Measurements from ENCODE around the gene PPTC7. TPM values are rescaled to one million over a fixed set of nuclear protein-coding genes. Genes with fewer than 3 reads are reported as not detected.
A peak's percentile ranks its signal among the peaks of the same experiment; 100 is the strongest.
"Not testable (repeated sequence)": the region's sequence is repeated elsewhere in the genome, so short reads cannot be mapped to it uniquely, and the experiment has no call there.

Gene PPTC7
- total RNA-seq, 2 experiments from 2014 or later: 25.7 to 29.2 TPM

DNA sequence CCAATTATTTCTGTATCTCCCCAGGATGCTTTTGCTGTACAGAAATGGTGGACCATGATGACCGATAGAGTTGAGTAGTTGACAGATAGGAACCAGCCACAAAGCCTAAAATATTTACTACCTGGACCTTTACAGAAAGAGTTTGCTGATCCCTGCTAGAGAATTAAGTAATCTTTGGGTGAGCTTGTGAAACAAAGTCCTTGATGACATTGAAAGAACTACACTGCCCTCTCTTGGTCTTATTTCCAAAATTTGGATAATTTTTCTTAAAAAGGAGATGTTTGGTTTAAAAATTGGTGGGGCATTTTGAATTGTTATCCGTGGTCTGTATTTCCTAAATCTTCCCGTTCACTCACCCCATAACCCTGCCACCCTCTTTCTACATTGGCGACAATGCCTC is 17.1 kb upstream of the PPTC7 start:
- POLR2A ChIA-PET: no interaction called here
- Mint-ChIP-seq H3K4me1 (peaks cover 16% of the 10 kb centered on the region), H3K4me3 (no peak overlapping the region), H3K27ac (no peak overlapping the region), H3K9me3 (no peaks in the 10 kb centered on the region), H3K36me3 (ENCODE audit: low read depth) (no peaks in the 10 kb centered on the region), H3K27me3 (no peaks in the 10 kb centered on the region)
- CTCF ChIA-PET: interaction anchor here (0.6 to 5.7 kb wide), 24 partner anchors 10 to 326 kb away, joined by 3 to 68 read pairs (median 4); partner anchors contain the start of genes ARPC3, FAM216A, GPN3 and TCTN1
- DNase-seq: no peak

DNA sequence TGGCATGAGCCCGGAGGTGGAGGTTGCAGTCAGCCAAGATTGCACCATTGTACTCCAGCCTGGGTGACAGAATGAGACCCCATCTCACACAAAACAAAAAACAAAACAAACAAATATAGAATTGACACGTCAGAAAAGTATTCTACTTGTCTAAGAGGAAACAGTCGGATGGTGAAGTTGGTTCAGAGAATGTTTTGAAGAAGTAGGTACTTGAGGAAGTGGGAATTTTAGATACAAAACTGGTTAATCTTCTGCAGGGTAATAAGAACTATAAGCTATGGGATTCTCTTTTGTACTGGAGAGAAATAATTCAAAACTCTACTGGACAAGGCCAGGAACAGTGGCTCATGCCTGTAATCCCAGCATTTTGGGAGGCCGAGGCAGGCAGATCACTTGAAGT is 16.2 kb upstream of the PPTC7 start:
- no peak for DNase-seq
- Mint-ChIP-seq H3K9me3 (no peaks in the 10 kb centered on the region), H3K4me3 (no peak overlapping the region), H3K27me3 (no peaks in the 10 kb centered on the region), H3K27ac (peak overlapping the region; percentile 14), H3K4me1 (peaks cover 14% of the 10 kb centered on the region), H3K36me3 (ENCODE audit: low read depth) (no peaks in the 10 kb centered on the region)
- POLR2A ChIA-PET: no interaction called here
- CTCF ChIA-PET: interaction anchor here (0.7 to 5.7 kb wide), 8 partner anchors 9 to 325 kb away, joined by 3 to 68 read pairs (median 7); partner anchors contain the start of genes ARPC3 and TCTN1

GRCh38 chr12:110597885-110598284 is 14.8 kb upstream of the PPTC7 start:
- no peak overlapping the region for H3K27ac Mint-ChIP-seq
- no peak overlapping the region for H3K4me3 Mint-ChIP-seq
- POLR2A ChIA-PET: interaction anchor here (0.6 kb wide), 1 partner anchor 149 kb away, joined by 7 read pairs; no protein-coding TSS in a partner anchor
- DNase-seq: no peak
- H3K9me3 Mint-ChIP-seq: no peaks in the 10 kb centered on the region
- peaks cover 14% of the 10 kb centered on the region for H3K4me1 Mint-ChIP-seq
- no peaks in the 10 kb centered on the region for H3K27me3 Mint-ChIP-seq
- CTCF ChIA-PET: interaction anchor here (1.0 to 5.7 kb wide), 2 partner anchors 7 to 148 kb away, joined by 3 to 68 read pairs; partner anchors contain the start of gene ARPC3
- no peaks in the 10 kb centered on the region for H3K36me3 Mint-ChIP-seq (ENCODE audit: low read depth)

GRCh38 chr12:110592919-110593318 is 9.8 kb upstream of the PPTC7 start:
- H3K9me3 Mint-ChIP-seq; H3K27me3 Mint-ChIP-seq; H3K27ac Mint-ChIP-seq; H3K36me3 Mint-ChIP-seq (ENCODE audit: low read depth); H3K4me3 Mint-ChIP-seq; DNase-seq: not testable (repeated sequence)
- ChIA-PET POLR2A (interaction anchor here (0.7 kb wide), 1 partner anchor 44 kb away, joined by 5 read pairs; no protein-coding TSS in a partner anchor), CTCF (interaction anchor here (0.7 to 2.2 kb wide), 5 partner anchors 18 to 270 kb away, joined by 3 to 10 read pairs (median 4); partner anchors contain the start of genes ARPC3 and TCTN1)
- peaks cover 26% of the 10 kb centered on the region for H3K4me1 Mint-ChIP-seq

DNA sequence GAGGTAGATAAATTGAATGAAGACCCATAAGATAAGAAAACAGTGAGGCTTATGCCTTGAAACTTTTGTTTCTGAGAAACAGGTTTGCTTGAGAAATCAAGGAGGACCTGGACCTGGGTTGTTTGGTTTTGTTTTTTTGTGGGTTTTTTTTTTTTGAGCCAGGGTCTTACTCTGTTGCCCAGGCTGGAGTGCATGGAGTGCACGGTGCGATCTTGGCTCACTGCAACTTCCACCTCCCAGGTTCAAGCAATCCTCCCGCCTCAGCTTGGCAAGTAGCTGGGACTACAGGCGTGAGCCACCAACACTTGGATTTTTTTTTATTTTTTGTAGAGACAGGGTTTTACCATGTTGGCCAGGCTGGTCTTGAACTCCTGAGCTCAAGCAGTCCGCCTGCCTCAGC is 9.0 kb upstream of the PPTC7 start:
- DNase-seq: no peak
- Mint-ChIP-seq H3K36me3 (ENCODE audit: low read depth) (no peaks in the 10 kb centered on the region), H3K4me1 (peaks cover 26% of the 10 kb centered on the region), H3K27me3 (no peaks in the 10 kb centered on the region), H3K9me3 (no peaks in the 10 kb centered on the region), H3K4me3 (no peak overlapping the region), H3K27ac (peak overlapping the region; percentile 94)
- POLR2A ChIA-PET: no interaction called here
- CTCF ChIA-PET: interaction anchor here (0.6 to 2.2 kb wide), 5 partner anchors 9 to 533 kb away, joined by 3 to 11 read pairs (median 7); partner anchors contain the start of genes ARPC3 and TCTN1

GRCh38 chr12:110591451-110592051 is 8.4 kb upstream of the PPTC7 start:
- no peaks in the 10 kb centered on the region for H3K36me3 Mint-ChIP-seq (ENCODE audit: low read depth)
- H3K4me1 Mint-ChIP-seq: peaks cover 26% of the 10 kb centered on the region
- no peaks in the 10 kb centered on the region for H3K9me3 Mint-ChIP-seq
- ChIA-PET CTCF (interaction anchor here (0.6 to 2.0 kb wide), 9 partner anchors 8 to 532 kb away, joined by 3 to 11 read pairs (median 6); partner anchors contain the start of genes ARPC3 and TCTN1), POLR2A (interaction anchor here (1.0 kb wide), 1 partner anchor 39 kb away, joined by 3 read pairs; no protein-coding TSS in a partner anchor)
- H3K4me3 Mint-ChIP-seq: no peak overlapping the region
- H3K27ac Mint-ChIP-seq: peak overlapping the region; percentile 94
- no peaks in the 10 kb centered on the region for H3K27me3 Mint-ChIP-seq
- DNase-seq: no peak

DNA sequence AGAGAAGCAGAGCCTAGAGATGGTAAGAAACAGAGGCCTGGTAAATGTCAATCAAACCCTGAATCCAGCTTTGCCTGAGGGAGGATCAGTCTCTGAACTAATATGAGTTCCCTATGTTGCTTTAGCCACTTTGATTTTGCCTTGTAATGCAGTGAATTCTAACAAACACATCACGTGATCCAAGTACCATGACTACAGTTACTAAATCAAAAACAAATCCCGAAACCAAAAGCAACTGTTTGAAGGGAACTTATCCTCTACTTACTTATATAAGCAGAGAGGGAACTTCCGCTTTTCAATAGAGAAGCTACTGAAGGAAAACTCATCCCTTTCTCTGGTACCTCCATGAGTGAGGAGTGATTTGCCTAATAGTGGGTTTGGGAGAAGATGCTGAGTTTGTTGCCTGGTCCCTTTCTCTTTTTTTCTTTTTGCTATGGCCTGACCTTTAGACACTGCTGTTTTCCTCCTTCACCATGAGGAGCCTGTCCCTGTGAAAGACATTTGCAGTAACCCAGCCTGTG is 7.7 kb upstream of the PPTC7 start:
- H3K4me3 Mint-ChIP-seq: peak overlapping the region; percentile 41
- peak; percentile 47 for DNase-seq
- ChIA-PET CTCF (interaction anchor here (0.6 to 2.0 kb wide), 9 partner anchors 7 to 312 kb away, joined by 3 to 11 read pairs (median 5); partner anchors contain the start of gene ARPC3), POLR2A (interaction anchor here (0.6 to 1.0 kb wide), 2 partner anchors 15 to 38 kb away, joined by 3 to 8 read pairs; no protein-coding TSS in a partner anchor)
- H3K27me3 Mint-ChIP-seq: no peaks in the 10 kb centered on the region
- peak overlapping the region; percentile 94 for H3K27ac Mint-ChIP-seq
- H3K36me3 Mint-ChIP-seq (ENCODE audit: low read depth): no peaks in the 10 kb centered on the region
- peaks cover 28% of the 10 kb centered on the region for H3K4me1 Mint-ChIP-seq
- H3K9me3 Mint-ChIP-seq: no peaks in the 10 kb centered on the region

- CTCF ChIA-PET: interaction anchor here (0.6 to 2.0 kb wide), 7 partner anchors 8 to 311 kb away, joined by 3 to 11 read pairs (median 6); partner anchors contain the start of gene ARPC3
- peaks cover 36% of the 10 kb centered on the region for H3K4me1 Mint-ChIP-seq
- no peaks in the 10 kb centered on the region for H3K27me3 Mint-ChIP-seq
- no peaks in the 10 kb centered on the region for H3K36me3 Mint-ChIP-seq (ENCODE audit: low read depth)
- peak overlapping the region; percentile 94 for H3K27ac Mint-ChIP-seq
- H3K4me3 Mint-ChIP-seq: no peak overlapping the region
- no peak for DNase-seq
- POLR2A ChIA-PET: interaction anchor here (0.6 kb wide), 1 partner anchor 26 kb away, joined by 10 read pairs; no protein-coding TSS in a partner anchor
- no peaks in the 10 kb centered on the region for H3K9me3 Mint-ChIP-seq
Measured at GRCh38 chr12:110590059-110590458, 6.9 kb upstream of the PPTC7 start.

GRCh38 chr12:110587102-110587501 is 4.0 kb upstream of the PPTC7 start:
- H3K27ac Mint-ChIP-seq; H3K36me3 Mint-ChIP-seq (ENCODE audit: low read depth): not testable (repeated sequence)

DNA sequence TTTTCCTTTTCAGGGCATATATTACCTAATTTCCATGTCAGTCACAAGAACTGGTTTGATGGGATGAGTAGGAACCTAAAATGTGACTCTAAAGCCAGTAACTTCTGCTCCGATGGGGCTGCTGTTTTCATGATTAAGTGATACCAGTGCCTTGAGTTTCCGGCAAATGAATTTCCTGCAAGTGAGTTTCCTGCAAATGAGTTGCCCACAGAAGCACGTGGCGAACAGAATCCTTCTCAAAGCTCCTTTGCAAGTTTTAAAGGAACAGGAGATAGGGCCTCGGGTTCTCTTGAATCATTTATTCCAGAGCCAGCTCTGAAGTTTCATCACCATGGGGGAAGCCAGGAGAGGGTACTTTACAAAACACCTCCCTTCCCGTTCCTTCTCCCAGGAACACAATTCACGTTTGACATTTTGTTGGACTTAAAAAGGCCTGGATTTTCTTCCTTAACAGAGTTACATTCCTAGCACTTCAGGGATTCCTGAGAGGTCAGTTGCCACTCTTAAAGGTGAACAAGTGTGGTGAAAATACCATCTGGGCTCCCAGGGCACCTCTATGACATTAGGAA is 2.2 kb upstream of the PPTC7 start:
- DNase-seq: peak; percentile 61
- H3K36me3 Mint-ChIP-seq (ENCODE audit: low read depth): peaks cover 11% of the 10 kb centered on the region
- peaks cover 50% of the 10 kb centered on the region for H3K4me1 Mint-ChIP-seq
- H3K4me3 Mint-ChIP-seq: peak overlapping the region; percentile 46
- no peaks in the 10 kb centered on the region for H3K9me3 Mint-ChIP-seq
- peak overlapping the region; percentile 94 for H3K27ac Mint-ChIP-seq
- CTCF ChIA-PET: interaction anchor here (1.3 to 2.3 kb wide), 5 partner anchors 9 to 154 kb away, joined by 3 to 15 read pairs (median 8); partner anchors contain the start of genes FAM216A and GPN3
- H3K27me3 Mint-ChIP-seq: no peaks in the 10 kb centered on the region
- POLR2A ChIA-PET: interaction anchor here (0.6 kb wide), 2 partner anchors 10 to 63 kb away, joined by 3 to 4 read pairs; no protein-coding TSS in a partner anchor

More at GRCh38 chr12:110587102-110587501, 4.0 kb upstream of the PPTC7 start:
- H3K27me3 Mint-ChIP-seq, H3K4me3 Mint-ChIP-seq, POLR2A ChIA-PET, H3K9me3 Mint-ChIP-seq, DNase-seq: not testable (repeated sequence)
- peaks cover 54% of the 10 kb centered on the region for H3K4me1 Mint-ChIP-seq
- CTCF ChIA-PET: interaction anchor here (0.6 to 2.3 kb wide), 3 partner anchors 16 to 156 kb away, joined by 3 to 15 read pairs (median 6); partner anchors contain the start of gene ARPC3

DNA sequence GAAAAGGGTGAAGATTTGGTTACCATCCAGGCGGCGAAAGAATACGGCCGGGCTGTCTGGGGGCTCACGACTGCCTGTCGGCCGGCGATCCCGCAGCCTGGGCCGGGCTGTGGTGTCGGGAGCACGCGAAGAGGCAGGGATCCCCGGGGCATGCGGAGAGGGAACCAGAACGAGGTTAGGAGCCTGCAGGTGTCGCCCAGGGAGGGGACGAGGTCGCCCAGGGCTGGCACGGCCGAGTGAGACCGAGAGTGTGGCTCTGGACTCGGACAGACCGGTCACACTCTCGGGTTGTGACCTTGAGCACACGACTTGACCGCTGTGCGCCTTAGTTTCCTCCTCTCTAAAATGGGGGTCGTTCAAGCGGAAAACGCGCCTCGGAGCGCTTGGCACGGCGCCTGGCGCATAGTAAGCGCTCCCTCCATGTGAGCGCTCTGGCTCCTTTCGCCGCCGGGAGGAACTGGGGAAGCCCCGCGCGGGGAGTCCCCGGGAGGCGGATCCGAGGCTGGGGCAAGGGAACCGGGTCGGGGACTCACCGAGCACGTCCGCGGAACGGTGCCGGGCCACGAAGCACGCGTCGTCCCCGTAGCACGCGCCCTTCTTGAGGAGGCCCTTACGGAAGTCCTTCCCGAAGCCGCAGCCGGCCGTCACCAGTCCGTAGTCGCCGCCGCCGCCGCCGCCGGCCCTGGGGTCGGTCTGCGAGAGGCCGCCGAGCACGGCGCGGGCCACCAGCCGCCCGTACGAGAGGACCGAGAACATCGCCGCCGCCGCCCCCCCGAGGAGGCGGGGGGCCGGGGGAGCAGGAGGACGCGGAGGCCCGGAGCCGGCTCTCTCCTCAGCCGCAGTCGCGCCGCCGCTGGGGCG is 612 bp downstream of the PPTC7 start:
- peaks cover 25% of the 10 kb centered on the region for H3K36me3 Mint-ChIP-seq (ENCODE audit: low read depth)
- H3K4me1 Mint-ChIP-seq: peaks cover 71% of the 10 kb centered on the region
- POLR2A ChIA-PET: no interaction called here
- H3K4me3 Mint-ChIP-seq: peak overlapping the region; percentile 92
- DNase-seq: peak; percentile 70
- CTCF ChIA-PET: no interaction called here
- no peaks in the 10 kb centered on the region for H3K9me3 Mint-ChIP-seq
- no peaks in the 10 kb centered on the region for H3K27me3 Mint-ChIP-seq
- peak overlapping the region; percentile 91 for H3K27ac Mint-ChIP-seq

GRCh38 chr12:110581931-110582275 is 1.2 kb downstream of the PPTC7 start:
- peak overlapping the region; percentile 91 for H3K27ac Mint-ChIP-seq
- peaks cover 27% of the 10 kb centered on the region for H3K36me3 Mint-ChIP-seq (ENCODE audit: low read depth)
- H3K27me3 Mint-ChIP-seq: no peaks in the 10 kb centered on the region
- POLR2A ChIA-PET: no interaction called here
- CTCF ChIA-PET: interaction anchor here (2.0 kb wide), 1 partner anchor 14 kb away, joined by 7 read pairs; no protein-coding TSS in a partner anchor
- H3K4me3 Mint-ChIP-seq: peak overlapping the region; percentile 92
- peaks cover 75% of the 10 kb centered on the region for H3K4me1 Mint-ChIP-seq
- no peaks in the 10 kb centered on the region for H3K9me3 Mint-ChIP-seq
- DNase-seq: no peak

Measured in activated CD4-positive, alpha-beta T cell treated with anti-CD3 and anti-CD28 coated beads, Interleukin-2, amount 10 ng/mL, durations not matched to agents 7 days and 5 days (primary cell).